GM12878 (cell line): ENCODE results near the gene GGA2. TPM values are rescaled to one million over a fixed set of nuclear protein-coding genes. Genes with fewer than 3 reads are reported as not detected.

Source experiments
- BCL3 ChIP-seq: IDR thresholded peaks from 2 replicates; pipeline ENCODE4 v1.6.1; 2011; ENCODE audit warnings: borderline replicate concordance, low read depth, mild to moderate bottlenecking, moderate library complexity, low read length; ENCODE audit not compliant: insufficient read depth, poor library complexity, severe bottlenecking
- CREM ChIP-seq: IDR thresholded peaks from 2 replicates; pipeline ENCODE4 v1.6.1; 2014; ENCODE audit warnings: antibody characterized with exemption, low read depth
- EP300 ChIP-seq, 2 experiments: fragments of 150-350 bp in 1 of 2; IDR thresholded peaks; 2 replicates each; pipeline ENCODE4 v1.6.1; 2011 to 2012; ENCODE audit warnings: low read depth in 2 of 2, low read length in 2 of 2, borderline replicate concordance in 1 of 2, improper control_type of control experiment in 1 of 2, inconsistent platforms in 1 of 2; ENCODE audit not compliant: control insufficient read depth in 1 of 2
- ESRRA ChIP-seq: IDR thresholded peaks from 2 replicates; pipeline ENCODE4 v1.6.1; 2012; ENCODE audit warnings: mild to moderate bottlenecking, low read length, improper control_type of control experiment
- EZH2 ChIP-seq: IDR thresholded peaks from 2 replicates; pipeline ENCODE4 v1.6.1; 2012; ENCODE audit warnings: low read depth, mild to moderate bottlenecking, control low read depth, inconsistent platforms, low read length, borderline replicate concordance; ENCODE audit not compliant: control insufficient read depth
- IRF4 ChIP-seq: IDR thresholded peaks from 2 replicates; pipeline ENCODE4 v1.6.1; 2011; ENCODE audit warnings: low read depth, low read length
- KLF5 ChIP-seq: fragments of 450-650 bp; IDR thresholded peaks from 2 replicates; pipeline ENCODE4 v1.6.1; 2014; ENCODE audit warnings: mild to moderate bottlenecking; ENCODE audit not compliant: partially characterized antibody
- MEF2A ChIP-seq: IDR thresholded peaks from 2 replicates; pipeline ENCODE4 v1.6.1; 2011; ENCODE audit warnings: low read depth, mild to moderate bottlenecking, low read length, moderate library complexity; ENCODE audit not compliant: insufficient read depth
- NFYA ChIP-seq: IDR thresholded peaks from 2 replicates; pipeline ENCODE4 v1.6.1; 2011; ENCODE audit warnings: low read depth, mild to moderate bottlenecking, low read length, improper control_type of control experiment, borderline replicate concordance
- TBL1XR1 ChIP-seq: IDR thresholded peaks from 2 replicates; pipeline ENCODE4 v1.6.1; 2012; ENCODE audit warnings: low read depth, low read length, improper control_type of control experiment
- polyA plus RNA-seq, 11 experiments: library from polyadenylated mRNA; depleted of rRNA in 4 of 11; unstranded in 6 of 11; stranded (reverse) in 5 of 11; fragments of >200 nt; fragmentation: Nextera tagmentation in 4 of 11; fragmentation: Illumina TruSeq in 1 of 11; extraction: Ambion mirVana in 4 of 11; extraction: Trizol in 1 of 11; gene quantifications; 1 replicate in 1 of 11; 2 replicates in 10 of 11; pipeline versions ENCODE4 v1.2.1 to v1.2.3, GENCODE V29; 2011 to 2016; ENCODE audit warnings: inconsistent platforms in 2 of 11, missing spikeins in 2 of 11, low read depth in 1 of 11
- total RNA-seq, 4 experiments: library from RNA; depleted of rRNA in 3 of 4; stranded (reverse); fragments of >200 nt in 3 of 4; fragmentation: Illumina TruSeq in 1 of 4; extraction: Trizol in 1 of 4; gene quantifications; 2 replicates each; pipeline versions ENCODE4 v1.2.1 to v1.2.3, GENCODE V29; 2013 to 2021
- TF ChIP-seq, protein P1 (sequence below): fragments of 450-650 bp; formaldehyde crosslinking; IDR thresholded peaks from 2 replicates; pipeline ENCODE4 v1.4.0; 2022; ENCODE audit warnings: mild to moderate bottlenecking, moderate library complexity

GGA2 gene
- total and polyA plus RNA-seq, 10 of the 15 experiments (the other 5 are each of a cell fraction or from before 2014, with no cell fraction given), result 14.1 to 153 (median 86.6) TPM

- no peak for TF ChIP-seq EP300 (IDR thresholded peaks at IDR 0.05; ENCODE audit: borderline replicate concordance in 1 of 2, control insufficient read depth in 1 of 2, low read depth in 2 of 2, low read length in 2 of 2)
- TF ChIP-seq, protein P1, sequence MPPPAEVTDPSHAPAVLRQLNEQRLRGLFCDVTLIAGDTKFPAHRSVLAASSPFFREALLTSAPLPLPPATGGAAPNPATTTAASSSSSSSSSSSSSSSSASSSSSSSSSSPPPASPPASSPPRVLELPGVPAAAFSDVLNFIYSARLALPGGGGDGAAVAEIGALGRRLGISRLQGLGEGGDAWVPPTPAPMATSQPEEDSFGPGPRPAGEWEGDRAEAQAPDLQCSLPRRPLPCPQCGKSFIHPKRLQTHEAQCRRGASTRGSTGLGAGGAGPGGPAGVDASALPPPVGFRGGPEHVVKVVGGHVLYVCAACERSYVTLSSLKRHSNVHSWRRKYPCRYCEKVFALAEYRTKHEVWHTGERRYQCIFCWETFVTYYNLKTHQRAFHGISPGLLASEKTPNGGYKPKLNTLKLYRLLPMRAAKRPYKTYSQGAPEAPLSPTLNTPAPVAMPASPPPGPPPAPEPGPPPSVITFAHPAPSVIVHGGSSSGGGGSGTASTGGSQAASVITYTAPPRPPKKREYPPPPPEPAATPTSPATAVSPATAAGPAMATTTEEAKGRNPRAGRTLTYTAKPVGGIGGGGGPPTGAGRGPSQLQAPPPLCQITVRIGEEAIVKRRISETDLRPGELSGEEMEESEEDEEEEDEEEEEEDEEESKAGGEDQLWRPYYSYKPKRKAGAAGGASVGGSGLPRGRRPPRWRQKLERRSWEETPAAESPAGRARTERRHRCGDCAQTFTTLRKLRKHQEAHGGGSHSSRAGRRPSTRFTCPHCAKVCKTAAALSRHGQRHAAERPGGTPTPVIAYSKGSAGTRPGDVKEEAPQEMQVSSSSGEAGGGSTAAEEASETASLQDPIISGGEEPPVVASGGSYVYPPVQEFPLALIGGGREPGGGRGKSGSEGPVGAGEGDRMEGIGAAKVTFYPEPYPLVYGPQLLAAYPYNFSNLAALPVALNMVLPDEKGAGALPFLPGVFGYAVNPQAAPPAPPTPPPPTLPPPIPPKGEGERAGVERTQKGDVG (CRISPR knock-in tag), result no peak
- no peak for TF ChIP-seq TBL1XR1
- TF ChIP-seq BCL3, result no peak
- TF ChIP-seq ESRRA, result no peak
- TF ChIP-seq NFYA, result no peak
- no peak for TF ChIP-seq IRF4
- no peak for TF ChIP-seq KLF5
- no peak for TF ChIP-seq CREM
- no peak for TF ChIP-seq EZH2
- TF ChIP-seq MEF2A, result no peak
Observed at GRCh38 chr16:23512168-23512695, 1.9 kb upstream of the GGA2 start (continued).
